ENCODE data around the gene CYP2A13.
A peak's percentile ranks its signal among the peaks of the same experiment; 100 is the strongest.
"Not testable (repeated sequence)": the region's sequence is repeated elsewhere in the genome, so short reads cannot be mapped to it uniquely, and the experiment has no call there.

The CYP2A13 gene

DNA sequence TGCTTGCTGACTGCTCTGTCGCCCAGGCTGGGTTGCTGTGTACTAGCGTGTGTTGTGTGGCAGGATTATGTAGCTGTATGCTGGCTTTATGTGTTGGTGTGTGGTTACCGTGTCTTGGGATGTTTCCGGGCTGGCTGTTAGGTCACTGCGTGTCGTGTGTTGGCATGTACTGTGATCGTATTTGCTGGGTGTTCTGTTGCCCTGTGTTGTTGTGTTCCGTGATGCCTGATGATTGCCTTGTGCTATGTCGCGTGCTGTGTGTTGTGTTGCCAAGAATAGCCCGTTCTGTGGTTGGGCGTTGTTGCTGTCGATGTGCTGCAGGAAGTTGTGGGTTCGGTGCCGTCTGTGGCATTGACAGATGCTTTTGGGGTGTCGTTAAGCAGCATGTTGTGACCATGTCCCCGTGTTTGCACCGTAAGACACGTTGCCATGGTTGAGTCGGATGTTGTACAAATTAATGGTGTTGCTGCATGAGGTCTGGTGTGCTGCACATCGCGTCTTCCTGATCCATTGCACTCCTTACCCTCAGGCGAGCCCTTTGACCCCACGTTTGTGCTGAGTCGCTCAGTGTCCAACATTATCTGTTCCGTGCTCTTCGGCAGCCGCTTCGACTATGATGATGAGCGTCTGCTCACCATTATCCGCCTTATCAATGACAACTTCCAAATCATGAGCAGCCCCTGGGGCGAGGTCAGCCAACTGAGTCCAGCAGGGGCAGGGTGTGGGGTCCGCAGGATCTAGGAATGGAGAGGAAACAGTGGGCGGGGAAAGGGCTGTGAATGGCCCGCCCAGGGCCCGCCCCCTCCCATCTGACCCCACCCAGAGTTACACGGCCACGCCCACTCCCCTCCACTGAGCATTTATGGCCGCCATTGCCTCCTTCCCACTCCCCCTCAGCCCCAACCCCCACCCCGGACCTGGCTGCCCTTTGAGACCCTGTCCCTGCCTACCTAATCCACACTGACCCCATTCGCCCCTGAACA lies 33.0 kb downstream of the CYP2A13 start:
- DNase-seq: peak; percentile 66

GRCh38 chr19:41122846-41123245 lies 34.6 kb downstream of the CYP2A13 start:
- DNase-seq: not testable (repeated sequence)

GRCh38 chr19:41123716-41124294 lies 35.6 kb downstream of the CYP2A13 start:
- DNase-seq: no peak

- peak; percentile 68 for DNase-seq
Measured at GRCh38 chr19:41126765-41127203, 38.5 kb downstream of the CYP2A13 start.

- not testable (repeated sequence) for DNase-seq
Measured at GRCh38 chr19:41127362-41127761, 39.1 kb downstream of the CYP2A13 start.

DNA sequence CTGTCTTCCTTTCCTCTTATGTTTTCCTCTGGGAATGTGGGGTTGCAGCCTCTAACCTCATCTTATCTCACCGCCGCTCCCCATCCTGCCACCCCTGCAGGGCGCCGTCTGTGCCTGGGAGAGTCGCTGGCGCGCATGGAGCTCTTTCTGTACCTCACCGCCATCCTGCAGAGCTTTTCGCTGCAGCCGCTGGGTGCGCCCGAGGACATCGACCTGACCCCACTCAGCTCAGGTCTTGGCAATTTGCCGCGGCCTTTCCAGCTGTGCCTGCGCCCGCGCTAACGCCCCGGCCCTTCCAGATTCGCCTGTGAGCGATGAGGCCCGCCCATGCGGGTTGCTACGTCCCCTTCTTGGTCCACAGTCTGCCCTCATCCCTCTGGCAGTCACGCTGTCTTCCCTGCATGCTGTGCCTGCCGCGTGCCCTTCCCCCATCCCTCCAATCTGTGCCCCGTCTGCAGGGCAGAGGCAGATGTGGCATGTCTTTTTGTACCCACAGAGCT lies 39.6 kb downstream of the CYP2A13 start:
- peak; percentile 86 for DNase-seq

DNA sequence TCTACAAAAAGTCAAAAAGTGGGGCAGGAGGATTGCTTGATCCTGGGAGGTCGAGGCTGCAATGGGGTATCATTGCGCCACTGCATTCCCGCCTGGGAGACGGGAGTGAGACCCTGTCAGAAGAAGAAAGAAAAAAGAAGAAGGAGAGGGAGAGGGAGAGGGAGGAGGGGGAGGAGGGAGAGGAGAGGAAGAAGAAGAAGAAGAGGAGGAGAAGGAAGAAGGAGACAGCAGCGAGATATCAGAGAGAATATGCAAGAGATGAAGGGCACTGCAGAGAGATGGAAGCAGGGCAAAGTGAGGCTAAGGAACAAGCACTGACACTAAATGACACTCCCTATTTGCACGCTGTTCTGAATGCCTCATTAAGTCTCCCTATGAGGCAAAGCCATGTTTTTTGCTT lies 40.4 kb downstream of the CYP2A13 start:
- DNase-seq: no peak

- no peak for DNase-seq
Measured at GRCh38 chr19:41131186-41131585, 42.9 kb downstream of the CYP2A13 start.

- no peak for DNase-seq
Measured at GRCh38 chr19:41133260-41133659, 45.0 kb downstream of the CYP2A13 start.

GRCh38 chr19:41134616-41135015 lies 46.4 kb downstream of the CYP2A13 start:
- DNase-seq: no peak

DNA sequence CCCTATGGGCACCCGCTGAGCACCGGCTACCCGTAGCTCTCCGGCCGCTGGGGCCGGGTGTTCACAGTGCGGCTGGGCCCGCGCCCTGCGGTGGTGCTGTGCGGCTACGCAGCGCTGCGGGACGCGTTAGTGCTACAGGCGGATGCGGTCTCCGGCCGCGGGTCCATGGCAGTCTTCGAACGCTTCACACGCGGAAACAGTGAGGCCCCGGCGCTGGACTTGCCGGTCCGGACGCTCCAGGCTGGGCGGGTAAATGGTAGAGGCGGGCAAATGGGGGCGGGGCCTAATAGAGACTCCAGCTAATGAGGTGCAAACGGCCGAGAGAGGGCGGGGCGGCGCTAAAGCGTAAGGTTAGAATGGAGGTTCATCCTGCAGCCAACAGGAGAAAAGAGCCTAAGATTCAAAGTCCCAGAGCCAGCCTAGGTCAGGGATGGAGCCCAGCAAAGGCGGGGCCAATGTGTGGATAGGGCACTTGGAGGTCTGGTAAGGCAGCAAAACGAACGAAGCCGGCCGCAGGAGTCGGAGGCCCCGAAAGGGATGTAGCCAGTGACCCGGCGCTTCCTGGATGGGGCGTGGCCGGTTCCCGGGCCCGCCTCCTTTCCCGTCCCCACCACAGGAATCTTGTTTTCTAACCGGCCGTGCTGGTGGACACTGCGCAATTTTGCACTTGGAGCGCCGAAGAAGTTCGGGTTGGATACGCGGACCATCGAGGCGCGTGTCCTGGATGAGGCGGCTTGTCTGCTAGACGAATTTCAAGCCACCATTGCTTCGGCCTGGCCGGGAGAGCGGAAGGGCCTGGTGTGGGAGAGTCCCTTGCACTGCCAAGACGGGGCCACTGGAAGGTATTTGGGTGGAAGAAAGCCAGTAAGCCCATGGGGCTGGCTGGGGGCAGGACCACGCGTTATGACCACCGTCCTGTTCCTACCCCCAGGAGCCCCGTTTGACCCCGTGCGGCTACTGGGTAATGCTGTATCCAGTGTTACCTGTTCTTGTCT lies 47.4 kb downstream of the CYP2A13 start:
- DNase-seq: peak; percentile 77

DNA sequence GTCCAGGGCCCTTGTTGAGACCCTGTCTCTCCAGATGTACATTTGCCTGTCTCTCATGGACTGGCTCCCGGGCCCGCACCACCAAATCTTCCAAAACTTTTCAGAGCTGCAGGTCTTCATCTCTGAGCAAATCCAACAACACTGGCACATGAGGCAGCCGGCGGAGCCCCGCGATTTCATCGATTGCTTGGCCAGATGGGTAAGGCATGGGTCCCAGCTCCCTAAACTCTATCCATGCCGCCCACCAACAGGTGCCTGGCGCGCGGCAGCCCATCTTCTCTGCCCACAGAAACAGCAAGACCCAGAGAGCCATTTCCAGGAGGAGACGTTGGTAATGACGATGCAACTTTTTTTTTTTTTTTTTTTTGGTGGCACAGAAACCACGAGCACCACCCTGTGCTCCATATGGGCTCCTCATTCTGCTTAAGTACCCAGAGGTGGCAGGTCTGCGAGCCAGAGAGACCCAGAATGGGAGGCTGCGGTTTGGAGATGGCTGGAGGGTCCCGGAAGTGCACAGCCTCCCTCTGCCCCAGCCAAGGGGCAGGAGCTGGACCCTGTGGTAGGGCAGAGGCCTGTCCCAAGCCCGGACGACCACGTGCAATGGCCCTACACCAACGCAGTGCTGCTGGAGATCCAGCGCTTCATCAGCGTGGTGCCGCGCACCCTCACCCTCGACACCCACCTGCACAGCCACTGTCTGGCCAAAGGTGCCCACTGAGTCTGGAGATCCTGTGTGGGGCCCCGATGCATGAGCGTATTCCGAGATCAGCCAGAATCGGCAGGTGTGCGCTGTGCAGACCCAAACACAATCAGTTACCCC lies 48.6 kb downstream of the CYP2A13 start:
- DNase-seq: no peak

GRCh38 chr19:41144403-41144802 lies 56.2 kb downstream of the CYP2A13 start:
- DNase-seq: peak; percentile 92

All from activated CD8-positive, alpha-beta memory T cell treated with anti-CD3 and anti-CD28 coated beads for 24 hours (primary cell).